NCI-H2029 (cell line): ENCODE results near the gene FH.

Source experiments
- DNase-seq: peaks from one replicate; lab custom pipeline; 2025; lab: John Stamatoyannopoulos, UW

The FH gene

GRCh38 chr1:241457421-241457820, 62.1 kb downstream of the FH start:
- no peak for DNase-seq

- DNase-seq = no peak
Measured at GRCh38 chr1:241456743-241457142, 62.8 kb downstream of the FH start.

- DNase-seq = no peak
Measured at GRCh38 chr1:241453732-241454131, 65.8 kb downstream of the FH start.

- no peak for DNase-seq
Measured at GRCh38 chr1:241451956-241452355, 67.6 kb downstream of the FH start.
